GM19372 (cell line): ENCODE measurements around the gene FBRS.

Experiments
- ATAC-seq: cut with Tn5 transposase; IDR thresholded peaks from one replicate; pipeline ENCODE4 v1.9.1; 2021; ENCODE audit warnings: mild to moderate bottlenecking, low read depth, moderate library complexity; ENCODE audit not compliant: unreplicated experiment

Gene FBRS

GRCh38 chr16:30641378-30641982 lies 16.8 kb upstream of the FBRS start:
- no peak for ATAC-seq

DNA sequence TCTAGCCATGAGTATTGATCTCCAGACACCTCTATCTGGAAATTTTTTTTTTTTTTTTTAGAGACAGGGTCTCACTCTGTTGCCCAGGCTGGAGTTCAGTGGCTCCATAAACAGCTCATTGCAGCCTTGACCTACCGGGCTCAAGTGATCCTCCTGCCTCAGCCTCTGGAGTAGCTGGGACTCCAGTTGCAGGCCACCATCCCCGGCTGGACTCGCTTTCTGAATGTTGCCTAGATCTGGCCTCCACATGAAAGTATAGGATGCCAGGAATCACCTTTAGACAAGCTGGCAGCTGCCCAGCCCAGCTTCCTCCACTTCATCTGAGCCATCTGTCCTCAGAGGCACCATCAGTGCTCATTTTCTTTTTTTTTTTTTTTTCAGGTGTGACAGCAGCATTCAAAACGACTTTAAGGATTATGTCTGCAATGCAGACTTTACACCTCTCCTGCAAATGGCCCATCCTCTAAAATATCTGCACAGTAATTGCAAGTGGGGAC lies 13.8 kb upstream of the FBRS start:
- ATAC-seq, result no peak

- no peak for ATAC-seq
These were observed 12.5 kb upstream of the FBRS start for GRCh38 chr16:30645727-30646126.

GRCh38 chr16:30647274-30647571 lies 11.0 kb upstream of the FBRS start:
- no peak for ATAC-seq

DNA sequence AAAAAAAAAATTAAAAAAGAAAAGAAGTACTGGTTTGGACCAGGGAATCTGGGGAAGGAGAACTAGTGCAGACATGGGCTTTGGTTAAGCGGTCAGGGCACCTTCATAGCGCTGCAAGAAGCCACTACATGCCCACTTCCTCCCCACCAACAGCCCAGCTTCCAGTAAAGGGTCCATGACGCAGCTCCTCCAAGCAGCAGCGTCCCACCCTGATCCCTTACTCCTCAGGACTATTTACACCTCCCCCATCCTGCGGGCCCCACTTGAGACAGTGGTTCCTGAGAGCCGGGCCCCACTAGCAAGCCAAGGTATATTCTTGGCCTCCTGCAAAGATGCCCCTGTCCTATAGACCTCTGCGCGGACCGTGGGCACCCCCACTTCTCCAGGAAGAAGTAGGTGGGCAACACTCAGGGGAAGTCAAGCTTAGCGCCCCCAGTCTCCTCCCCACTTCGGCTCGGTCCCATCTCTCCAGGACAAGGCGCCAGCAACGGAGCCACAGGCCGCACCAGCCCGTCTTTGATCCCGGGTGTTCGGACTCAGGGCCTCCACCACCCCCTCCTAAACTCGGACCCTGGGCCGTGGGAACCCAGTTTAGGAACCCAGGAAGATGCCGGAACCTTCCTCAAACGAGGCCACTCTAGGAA lies 8.4 kb upstream of the FBRS start:
- no peak for ATAC-seq

DNA sequence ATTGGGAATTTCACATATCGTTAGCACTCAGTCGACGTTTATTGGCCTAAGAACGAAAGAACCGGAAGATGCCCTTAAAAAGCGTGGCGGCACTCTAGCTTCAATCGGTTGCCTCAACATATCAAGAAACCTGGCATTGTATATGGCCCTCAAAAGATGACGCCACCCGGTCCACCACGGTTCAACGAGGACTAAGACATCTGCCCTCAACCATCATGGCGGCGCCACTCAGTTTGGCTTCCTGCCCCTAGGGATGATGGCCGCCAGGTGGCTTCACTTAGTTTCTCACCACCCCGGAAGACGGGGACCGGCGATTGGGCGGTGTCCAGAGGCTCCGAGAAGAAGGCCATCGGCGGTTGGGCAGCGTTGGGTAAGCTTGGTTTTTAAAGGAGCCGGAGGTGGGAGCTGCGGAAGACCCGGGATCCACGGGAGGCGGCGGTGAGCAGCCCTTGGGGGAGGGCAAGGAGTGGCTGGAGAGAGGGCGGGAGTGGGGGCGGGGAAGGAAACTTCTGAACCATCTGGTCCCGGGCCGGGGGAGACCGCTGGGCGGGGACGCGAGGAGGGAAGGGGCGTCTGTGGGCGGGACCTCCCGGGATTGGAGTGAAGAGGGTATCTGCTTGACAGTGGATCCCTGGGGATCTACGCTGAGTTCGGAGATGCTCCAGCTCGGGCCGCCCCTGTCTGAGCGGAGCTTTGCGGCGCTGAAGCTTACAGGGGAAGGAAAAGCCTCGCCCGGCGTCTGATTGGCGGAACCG lies 7.7 kb upstream of the FBRS start, which contains the start of gene PRR14:
PRR14 (plus strand) TSS at position 592 of the 755 bp plus-strand sequence. CDS start 686 bp downstream, outside the sequence.
- peak; percentile 66 for ATAC-seq

- ATAC-seq, result peak; percentile 56
These were observed 6.9 kb upstream of the FBRS start for GRCh38 chr16:30651124-30652004.

GRCh38 chr16:30652005-30652296 lies 6.3 kb upstream of the FBRS start:
- ATAC-seq, result no peak

DNA sequence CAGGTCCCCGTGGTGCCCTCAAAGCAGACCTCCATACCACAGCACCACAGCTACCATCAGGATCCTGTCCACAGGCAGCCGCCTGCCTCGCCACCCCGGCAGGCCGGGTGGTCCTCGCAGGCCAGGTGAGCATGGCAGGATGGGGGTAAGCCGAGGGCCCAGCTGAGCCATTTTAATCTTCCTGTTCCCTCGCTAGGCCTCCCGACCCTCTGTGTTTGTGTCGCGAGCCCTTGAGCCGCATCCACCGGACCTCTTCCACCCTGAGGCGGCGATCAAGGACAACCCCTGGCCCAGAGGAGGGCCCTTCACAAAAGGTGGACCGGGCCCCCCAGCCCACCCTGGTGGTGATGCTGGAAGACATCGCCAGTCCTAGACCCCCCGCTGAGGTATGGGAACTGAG lies 5.5 kb upstream of the FBRS start:
- ATAC-seq, result no peak

GRCh38 chr16:30654856-30655255 lies 3.4 kb upstream of the FBRS start:
- no peak for ATAC-seq

DNA sequence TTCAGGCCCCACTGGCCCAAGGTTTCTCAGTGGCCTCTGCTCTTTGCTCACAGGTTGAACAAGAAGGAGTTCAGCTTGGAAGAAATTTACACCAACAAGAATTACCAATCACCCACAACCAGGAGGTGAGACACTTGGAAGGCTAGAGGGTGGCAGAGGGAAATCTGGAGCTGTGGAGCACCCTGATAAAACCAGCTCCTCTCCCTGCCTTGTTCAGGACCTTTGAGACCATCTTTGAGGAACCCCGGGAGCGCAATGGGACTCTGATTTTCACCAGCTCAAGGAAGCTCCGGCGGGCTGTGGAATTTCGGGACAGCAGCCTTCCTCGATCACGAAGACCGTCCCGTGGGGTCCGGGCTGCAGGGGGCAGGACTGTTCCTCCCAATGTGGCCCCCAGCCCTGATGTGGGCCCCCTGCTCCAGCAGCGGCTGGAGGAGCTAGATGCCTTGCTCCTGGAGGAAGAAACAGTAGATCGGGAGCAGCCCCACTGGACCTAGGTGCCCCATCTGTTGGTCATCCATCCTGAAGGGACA lies 2.4 kb upstream of the FBRS start:
- no peak for ATAC-seq

GRCh38 chr16:30656388-30656787 lies 1.8 kb upstream of the FBRS start:
- ATAC-seq, result no peak

DNA sequence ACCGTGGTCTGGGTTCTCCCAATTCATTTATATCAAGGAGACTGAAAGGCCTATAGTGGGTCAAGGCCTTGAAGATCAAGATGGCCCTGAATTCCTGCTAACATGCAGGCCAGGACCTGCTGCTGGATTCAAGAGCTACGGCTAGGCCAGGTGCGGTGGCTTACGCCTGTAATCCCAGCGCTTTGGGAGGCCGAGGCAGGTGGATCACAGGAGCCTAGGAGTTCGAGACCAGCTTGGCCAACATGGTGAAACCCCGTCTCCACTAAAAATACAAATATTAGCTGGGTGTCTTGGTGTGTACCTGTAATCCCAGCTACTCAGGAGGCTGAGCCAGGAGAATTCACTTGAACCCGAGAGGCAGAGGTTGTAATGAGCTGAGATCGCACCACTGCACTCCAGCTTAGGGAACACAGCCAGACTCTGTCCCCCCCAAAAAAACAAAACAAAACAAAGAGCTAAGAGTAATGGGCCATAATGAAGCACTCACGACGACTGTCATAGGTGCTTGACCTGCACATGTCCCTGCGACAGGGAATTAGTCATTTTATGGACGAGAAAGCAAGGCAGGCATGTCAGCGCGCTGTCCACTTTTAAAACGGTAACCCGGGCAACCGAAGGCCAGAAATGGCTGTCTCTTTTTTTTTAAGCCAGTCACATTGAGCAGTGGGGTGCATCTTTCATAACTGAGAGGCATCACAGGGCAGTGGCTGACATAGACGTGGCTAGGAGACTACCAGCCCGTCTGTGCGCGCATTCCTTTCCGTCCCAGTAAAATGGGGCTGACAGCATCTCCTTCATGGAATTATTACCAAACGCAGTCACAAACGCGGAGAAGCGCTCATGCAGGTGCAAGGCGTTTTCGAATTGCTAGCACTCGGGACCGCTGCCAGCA lies 1.0 kb upstream of the FBRS start:
- ATAC-seq, result no peak

DNA sequence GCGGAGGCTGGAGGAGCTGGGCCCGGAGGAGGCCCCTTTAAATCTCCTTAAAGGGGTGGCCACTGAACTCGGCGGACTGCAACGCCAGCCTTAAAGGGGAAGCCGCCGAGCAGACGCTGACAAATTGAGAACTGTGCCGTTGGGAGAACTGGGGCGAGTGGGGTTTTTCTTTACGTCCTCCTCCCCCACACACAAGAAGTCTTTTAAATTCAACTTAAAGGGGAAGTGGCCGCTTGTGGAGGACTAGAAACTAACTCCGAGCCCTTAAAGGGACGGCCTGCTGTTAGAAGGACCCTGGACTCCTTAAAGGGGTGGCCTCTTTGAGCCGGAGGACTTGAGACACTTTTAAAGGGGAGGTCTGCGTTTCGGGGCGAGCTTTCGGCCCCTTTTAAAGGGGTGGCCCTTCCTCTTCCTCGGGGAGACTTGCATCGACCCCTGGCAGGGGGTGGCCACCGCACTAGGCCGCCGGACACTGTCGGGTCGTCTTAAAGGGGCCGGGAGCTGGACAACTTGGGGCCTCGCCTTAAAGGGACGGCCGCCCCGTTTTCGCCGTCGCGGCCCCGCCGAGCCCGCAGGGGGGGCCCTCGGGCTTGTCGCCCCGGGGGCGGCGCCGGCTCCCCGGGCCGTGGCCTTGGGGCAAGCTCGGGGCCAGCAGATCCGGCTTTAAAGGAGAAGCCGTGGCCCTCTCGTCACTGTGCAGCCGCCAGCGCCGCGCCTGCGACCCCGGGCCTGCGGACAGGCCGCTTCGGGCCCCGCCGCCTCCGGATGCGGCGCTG lies 688 bp downstream of the FBRS start:
- peak; percentile 44 for ATAC-seq

DNA sequence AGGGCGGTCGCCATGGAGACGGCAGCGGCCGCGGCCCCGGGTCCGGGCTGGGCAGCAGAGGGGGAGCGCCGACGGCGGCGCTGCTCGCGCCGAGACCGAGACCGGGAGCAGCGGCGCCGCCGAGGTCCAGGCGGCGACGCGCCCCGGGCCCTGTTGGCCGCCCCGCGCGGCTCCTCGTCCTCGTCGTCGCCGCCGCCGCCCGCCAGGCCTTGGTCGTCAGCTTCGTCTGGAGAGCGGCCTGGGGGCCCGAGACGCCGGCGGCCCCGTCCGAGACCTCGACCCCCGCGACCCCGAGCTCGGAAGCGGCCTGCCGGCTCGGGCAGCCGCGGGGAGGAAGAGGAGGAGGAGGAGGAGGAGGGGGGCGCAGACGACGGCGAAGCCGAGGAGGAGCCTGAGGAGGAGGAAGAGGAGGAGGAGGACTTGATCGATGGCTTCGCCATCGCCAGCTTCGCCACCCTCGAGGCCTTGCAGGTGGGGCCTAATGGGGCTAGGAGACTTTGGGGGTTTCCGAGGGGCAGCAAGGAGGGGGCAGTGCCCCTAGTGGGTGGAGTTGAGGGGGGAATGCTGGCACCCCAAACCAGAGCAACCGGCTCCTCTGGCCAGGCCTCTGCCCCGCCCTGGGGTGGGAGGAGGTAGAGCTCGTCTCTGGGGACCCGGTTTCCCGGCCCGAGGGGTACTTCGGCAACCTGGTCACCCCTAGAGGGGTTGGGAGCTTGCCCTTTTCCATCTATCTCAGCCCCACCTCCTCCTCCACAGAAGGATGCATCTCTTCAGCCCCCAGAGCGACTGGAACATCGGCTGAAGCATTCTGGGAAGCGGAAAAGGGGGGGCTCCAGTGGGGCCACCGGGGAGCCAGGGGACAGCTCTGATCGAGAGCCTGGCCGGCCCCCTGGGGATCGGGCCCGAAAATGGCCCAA lies 1.5 kb downstream of the FBRS start:
- no peak for ATAC-seq

DNA sequence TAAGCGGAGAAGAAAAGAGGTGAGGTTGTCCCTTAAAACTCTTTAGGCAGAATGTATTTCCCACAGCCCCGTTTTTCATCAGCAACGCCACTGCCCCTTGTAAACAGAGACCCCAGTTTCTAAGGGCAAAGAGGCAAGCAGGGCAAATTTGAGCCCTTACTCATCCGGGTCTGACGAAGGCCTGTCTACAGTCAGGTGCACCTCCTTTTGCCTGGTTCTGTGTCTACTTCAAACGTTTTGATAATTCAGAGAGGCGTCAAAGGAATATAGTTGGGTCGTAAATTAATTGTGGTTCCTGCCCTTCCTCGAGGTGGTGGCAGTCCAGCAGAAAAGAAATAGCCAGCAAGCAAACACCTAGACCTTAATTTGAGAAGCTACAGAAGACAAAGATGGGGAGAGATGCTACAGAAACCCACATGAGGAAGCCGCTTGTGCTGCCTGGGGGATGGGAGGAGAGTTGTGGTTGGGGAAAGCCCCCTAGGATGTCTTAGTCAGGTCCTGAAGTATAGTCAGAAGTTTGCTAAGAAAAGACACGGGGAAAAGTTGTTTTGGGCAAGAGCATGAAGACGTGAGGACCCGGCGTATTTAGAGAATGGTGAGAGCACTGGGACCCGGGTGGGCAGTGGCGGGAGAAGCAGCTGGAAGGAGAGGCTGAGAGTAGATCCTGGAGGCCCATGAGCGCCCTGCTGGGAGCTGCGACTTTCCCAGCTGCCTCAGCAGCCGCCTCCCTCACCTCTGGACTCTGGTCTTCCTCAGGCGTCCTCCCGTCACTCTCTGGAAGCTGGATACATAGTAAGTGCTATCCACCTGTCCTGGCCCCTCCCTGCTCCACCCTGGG lies 2.4 kb downstream of the FBRS start:
- ATAC-seq, result no peak

GRCh38 chr16:30662449-30662848 lies 4.2 kb downstream of the FBRS start:
- ATAC-seq, result no peak
